ENCODE results near the gene CNTROB. TPM values are rescaled to one million over a fixed set of nuclear protein-coding genes. Genes with fewer than 3 reads are reported as not detected.
A peak's percentile ranks its signal among the peaks of the same experiment; 100 is the strongest.

Gene CNTROB
- total and polyA plus RNA-seq, 7 donors = 5.5 to 9.6 (median 8.7) TPM

- intact Hi-C loops (cut with DNase I) = no loop called here
- DNase-seq (no peak), ATAC-seq (no peak)
- H3K36me3 ChIP-seq (ENCODE audit: insufficient read depth in 1 of 2, low read depth in 1 of 2) = no peaks in the 10 kb centered on the region
- no peaks in the 10 kb centered on the region for H3K9me3 ChIP-seq
- no peak overlapping the region for H3K27ac ChIP-seq
- 82 to 89% (median 85%) methylated on average over 6 of the region's 6 CpGs for WGBS, 3 donors
- H3K27me3 ChIP-seq (ENCODE audit: insufficient read depth in 3 of 3, low read length in 2 of 3) = peaks cover 0 to 3% (median 0%) of the 10 kb centered on the region in 3 donors
- no peak overlapping the region for H3K4me3 ChIP-seq
- no peaks in the 10 kb centered on the region for H3K4me1 ChIP-seq
- TF ChIP-seq, protein P1, sequence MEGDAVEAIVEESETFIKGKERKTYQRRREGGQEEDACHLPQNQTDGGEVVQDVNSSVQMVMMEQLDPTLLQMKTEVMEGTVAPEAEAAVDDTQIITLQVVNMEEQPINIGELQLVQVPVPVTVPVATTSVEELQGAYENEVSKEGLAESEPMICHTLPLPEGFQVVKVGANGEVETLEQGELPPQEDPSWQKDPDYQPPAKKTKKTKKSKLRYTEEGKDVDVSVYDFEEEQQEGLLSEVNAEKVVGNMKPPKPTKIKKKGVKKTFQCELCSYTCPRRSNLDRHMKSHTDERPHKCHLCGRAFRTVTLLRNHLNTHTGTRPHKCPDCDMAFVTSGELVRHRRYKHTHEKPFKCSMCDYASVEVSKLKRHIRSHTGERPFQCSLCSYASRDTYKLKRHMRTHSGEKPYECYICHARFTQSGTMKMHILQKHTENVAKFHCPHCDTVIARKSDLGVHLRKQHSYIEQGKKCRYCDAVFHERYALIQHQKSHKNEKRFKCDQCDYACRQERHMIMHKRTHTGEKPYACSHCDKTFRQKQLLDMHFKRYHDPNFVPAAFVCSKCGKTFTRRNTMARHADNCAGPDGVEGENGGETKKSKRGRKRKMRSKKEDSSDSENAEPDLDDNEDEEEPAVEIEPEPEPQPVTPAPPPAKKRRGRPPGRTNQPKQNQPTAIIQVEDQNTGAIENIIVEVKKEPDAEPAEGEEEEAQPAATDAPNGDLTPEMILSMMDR (IDR thresholded peaks at IDR 0.05) = no peak
These were observed 50.7 kb downstream of the CNTROB start for GRCh38 chr17:7982666-7983065.

- no peak for ATAC-seq
- no peak for DNase-seq
These were observed 52.9 kb downstream of the CNTROB start for GRCh38 chr17:7984904-7985303.

GRCh38 chr17:7987112-7987893 is 55.3 kb downstream of the CNTROB start:
- WGBS, 3 donors = 67% methylated on average over 12 of the region's 12 CpGs
- Histone ChIP-seq H3K27me3 (ENCODE audit: insufficient read depth in 3 of 3, low read length in 2 of 3) (no peaks in the 10 kb centered on the region), H3K9me3 (no peaks in the 10 kb centered on the region), H3K4me1 (no peaks in the 10 kb centered on the region), H3K27ac (no peak overlapping the region), H3K4me3 (no peak overlapping the region), H3K36me3 (ENCODE audit: insufficient read depth in 1 of 2, low read depth in 1 of 2) (no peaks in the 10 kb centered on the region)
- DNase-seq (no peak), ATAC-seq (no peak)
- TF ChIP-seq, protein P1 (IDR thresholded peaks at IDR 0.05) = no peak
- intact Hi-C loops (cut with DNase I) = loop anchor here (2.0 to 5.0 kb wide), 2 partner anchors 163 to 240 kb away; no protein-coding TSS in a partner anchor

More at GRCh38 chr17:7984904-7985303, 52.9 kb downstream of the CNTROB start:
- TF ChIP-seq, protein P1 (IDR thresholded peaks at IDR 0.05) = no peak
- intact Hi-C loops (cut with DNase I) = loop anchor here (5.0 kb wide), 1 partner anchor 238 kb away; no protein-coding TSS in a partner anchor
- Histone ChIP-seq H3K27me3 (ENCODE audit: insufficient read depth in 3 of 3, low read length in 2 of 3) (peaks cover 0 to 3% (median 0%) of the 10 kb centered on the region in 3 donors), H3K9me3 (no peaks in the 10 kb centered on the region), H3K27ac (no peak overlapping the region), H3K36me3 (ENCODE audit: insufficient read depth in 1 of 2, low read depth in 1 of 2) (no peaks in the 10 kb centered on the region), H3K4me3 (no peak overlapping the region), H3K4me1 (no peaks in the 10 kb centered on the region)
- WGBS, 3 donors = 86 to 88% (median 87%) methylated on average over 9 of the region's 9 CpGs

DNA sequence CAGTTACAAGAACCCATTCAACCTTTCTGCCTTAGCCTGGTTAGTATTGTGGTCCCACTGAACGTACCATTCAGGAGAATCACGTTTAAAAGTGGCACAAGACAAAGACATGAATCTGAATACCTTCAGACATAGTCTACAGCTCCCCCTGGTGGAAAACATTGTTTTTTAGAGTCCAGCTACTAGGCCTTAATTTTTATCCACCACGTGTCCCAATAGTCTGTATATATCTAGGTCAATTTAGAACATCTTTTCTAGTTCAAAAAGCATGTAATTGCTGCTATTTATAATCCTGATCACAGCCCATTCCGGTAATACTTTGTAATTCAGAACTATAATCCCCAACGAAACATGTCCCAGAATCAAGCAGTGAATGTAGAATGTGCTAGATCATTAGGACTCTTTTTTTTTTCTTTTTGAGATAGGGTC is 56.8 kb downstream of the CNTROB start:
- Histone ChIP-seq H3K9me3 (no peaks in the 10 kb centered on the region), H3K27ac (no peak overlapping the region), H3K4me1 (no peaks in the 10 kb centered on the region), H3K36me3 (ENCODE audit: insufficient read depth in 1 of 2, low read depth in 1 of 2) (no peaks in the 10 kb centered on the region), H3K4me3 (no peak overlapping the region), H3K27me3 (ENCODE audit: insufficient read depth in 3 of 3, low read length in 2 of 3) (no peaks in the 10 kb centered on the region)
- intact Hi-C loops (cut with DNase I) = loop anchor here (1.0 to 5.0 kb wide), 4 partner anchors 76 to 241 kb away; partner anchors contain the start of gene CYB5D1 (in 1 of the 2)
- peak; percentile 71 to 88 (median 80) for ATAC-seq
- 13 to 21% (median 14%) methylated on average over 5 of the region's 5 CpGs for WGBS, 3 donors
- no peak for DNase-seq
- TF ChIP-seq, protein P1 (IDR thresholded peaks at IDR 0.05) = peak; percentile 72
